Measurements from ENCODE around the gene MRPS34.

The MRPS34 gene

GRCh38 chr16:1741553-1742165 is 31.3 kb downstream of the MRPS34 start:
- H2AFZ ChIP-seq (ENCODE audit: low read depth), result no peak overlapping the region
- H3K9ac ChIP-seq, result no peak overlapping the region
- H3K27ac ChIP-seq, result no peak overlapping the region
- no peaks in the 10 kb centered on the region for H3K79me2 ChIP-seq (ENCODE audit: insufficient read depth, low read depth)
- no peaks in the 10 kb centered on the region for H3K27me3 ChIP-seq (ENCODE audit: insufficient read depth, low read depth)
- H4K20me1 ChIP-seq (ENCODE audit: insufficient read depth), result no peaks in the 10 kb centered on the region
- H3K4me3 ChIP-seq (IDR thresholded peaks at IDR 0.05; ENCODE audit: insufficient read depth, low read depth, low read length), result no peak overlapping the region
- no peaks in the 10 kb centered on the region for H3K36me3 ChIP-seq (ENCODE audit: insufficient read depth)
- no peaks in the 10 kb centered on the region for H3K4me1 ChIP-seq (ENCODE audit: low read depth, poor library complexity, severe bottlenecking)
- TF ChIP-seq CTCF (conservative IDR thresholded peaks at IDR 0.05; ENCODE audit: low read depth, low read length), result no peak
- no peak overlapping the region for H3K4me2 ChIP-seq

GRCh38 chr16:1740781-1741490 is 32.0 kb downstream of the MRPS34 start:
- no peak overlapping the region for H3K27ac ChIP-seq
- H2AFZ ChIP-seq (ENCODE audit: low read depth), result no peak overlapping the region
- H3K27me3 ChIP-seq (ENCODE audit: insufficient read depth, low read depth), result no peaks in the 10 kb centered on the region
- H3K4me2 ChIP-seq, result no peak overlapping the region
- no peaks in the 10 kb centered on the region for H3K4me1 ChIP-seq (ENCODE audit: low read depth, poor library complexity, severe bottlenecking)
- no peak for TF ChIP-seq CTCF (conservative IDR thresholded peaks at IDR 0.05; ENCODE audit: low read depth, low read length)
- H3K79me2 ChIP-seq (ENCODE audit: insufficient read depth, low read depth), result no peaks in the 10 kb centered on the region
- no peak overlapping the region for H3K9ac ChIP-seq
- no peak overlapping the region for H3K4me3 ChIP-seq (IDR thresholded peaks at IDR 0.05; ENCODE audit: insufficient read depth, low read depth, low read length)
- no peaks in the 10 kb centered on the region for H4K20me1 ChIP-seq (ENCODE audit: insufficient read depth)
- no peaks in the 10 kb centered on the region for H3K36me3 ChIP-seq (ENCODE audit: insufficient read depth)

- Histone ChIP-seq H3K4me1 (ENCODE audit: low read depth, poor library complexity, severe bottlenecking) (no peaks in the 10 kb centered on the region), H3K27me3 (ENCODE audit: insufficient read depth, low read depth) (no peaks in the 10 kb centered on the region)
Measured at GRCh38 chr16:1740234-1740633, 32.7 kb downstream of the MRPS34 start.

GRCh38 chr16:1734816-1735215 is 38.1 kb downstream of the MRPS34 start:
- H3K9ac ChIP-seq, result no peak overlapping the region
- no peaks in the 10 kb centered on the region for H3K4me1 ChIP-seq (ENCODE audit: low read depth, poor library complexity, severe bottlenecking)
- H2AFZ ChIP-seq (ENCODE audit: low read depth), result no peak overlapping the region
- no peak overlapping the region for H3K4me3 ChIP-seq (IDR thresholded peaks at IDR 0.05; ENCODE audit: insufficient read depth, low read depth, low read length)
- H4K20me1 ChIP-seq (ENCODE audit: insufficient read depth), result no peaks in the 10 kb centered on the region
- no peak for TF ChIP-seq CTCF (conservative IDR thresholded peaks at IDR 0.05; ENCODE audit: low read depth, low read length)
- H3K4me2 ChIP-seq, result no peak overlapping the region
- no peaks in the 10 kb centered on the region for H3K36me3 ChIP-seq (ENCODE audit: insufficient read depth)
- H3K27ac ChIP-seq, result no peak overlapping the region
- H3K79me2 ChIP-seq (ENCODE audit: insufficient read depth, low read depth), result no peaks in the 10 kb centered on the region
- no peaks in the 10 kb centered on the region for H3K27me3 ChIP-seq (ENCODE audit: insufficient read depth, low read depth)

More at GRCh38 chr16:1740234-1740633, 32.7 kb downstream of the MRPS34 start:
- no peak overlapping the region for H3K4me2 ChIP-seq
- H3K27ac ChIP-seq, result no peak overlapping the region
- H3K79me2 ChIP-seq (ENCODE audit: insufficient read depth, low read depth), result no peaks in the 10 kb centered on the region
- H2AFZ ChIP-seq (ENCODE audit: low read depth), result no peak overlapping the region
- H4K20me1 ChIP-seq (ENCODE audit: insufficient read depth), result no peaks in the 10 kb centered on the region
- no peaks in the 10 kb centered on the region for H3K36me3 ChIP-seq (ENCODE audit: insufficient read depth)
- no peak overlapping the region for H3K4me3 ChIP-seq (IDR thresholded peaks at IDR 0.05; ENCODE audit: insufficient read depth, low read depth, low read length)
- no peak for TF ChIP-seq CTCF (conservative IDR thresholded peaks at IDR 0.05; ENCODE audit: low read depth, low read length)
- no peak overlapping the region for H3K9ac ChIP-seq
